Measurements from ENCODE around the gene PIGU. TPM values are rescaled to one million over a fixed set of nuclear protein-coding genes. Genes with fewer than 3 reads are reported as not detected.
A peak's percentile ranks its signal among the peaks of the same experiment; 100 is the strongest.

The PIGU gene
- total and polyA plus RNA-seq, 2 of the 13 experiments (the other 11 are each of a cell fraction or from before 2014, with no cell fraction given) = 45.5 to 231 TPM

DNA sequence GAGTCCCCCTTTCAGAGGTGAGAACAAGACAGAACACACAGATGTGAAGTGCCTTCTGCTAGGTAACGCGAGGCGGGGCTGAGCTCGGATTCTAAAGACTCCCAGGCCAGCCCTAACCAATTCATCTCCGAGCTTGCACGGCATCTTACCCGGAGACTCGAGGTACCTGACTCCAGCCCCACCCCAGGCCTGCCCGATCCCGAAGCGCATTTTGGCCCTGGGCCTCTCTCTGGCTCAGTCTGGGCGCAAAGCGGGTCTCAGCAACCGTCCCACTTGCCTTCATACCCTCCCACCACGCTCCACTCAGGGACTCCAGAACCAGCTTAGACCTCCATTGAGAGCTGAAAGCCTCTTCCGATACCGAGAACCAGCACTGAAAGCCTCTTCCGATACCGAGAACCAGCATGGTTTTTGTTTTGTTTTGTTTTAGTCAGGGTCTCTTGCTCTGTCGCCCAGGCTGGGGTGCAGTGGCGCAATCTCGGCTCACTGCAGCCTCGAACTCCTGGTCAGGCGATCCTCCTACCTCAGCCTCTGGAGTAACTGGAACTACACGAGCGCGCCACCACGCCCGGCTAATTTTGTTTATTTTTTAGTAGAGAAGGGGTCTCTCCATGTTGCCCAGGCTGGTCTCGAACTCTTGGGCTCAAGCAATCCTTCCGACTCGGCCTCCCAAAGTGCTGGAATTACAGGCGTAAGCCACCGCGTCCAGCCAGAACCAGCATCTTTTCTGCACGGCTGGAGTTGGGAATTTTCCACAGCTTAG is 161.2 kb downstream of the PIGU start (continued):
- TF ChIP-seq, protein P1, sequence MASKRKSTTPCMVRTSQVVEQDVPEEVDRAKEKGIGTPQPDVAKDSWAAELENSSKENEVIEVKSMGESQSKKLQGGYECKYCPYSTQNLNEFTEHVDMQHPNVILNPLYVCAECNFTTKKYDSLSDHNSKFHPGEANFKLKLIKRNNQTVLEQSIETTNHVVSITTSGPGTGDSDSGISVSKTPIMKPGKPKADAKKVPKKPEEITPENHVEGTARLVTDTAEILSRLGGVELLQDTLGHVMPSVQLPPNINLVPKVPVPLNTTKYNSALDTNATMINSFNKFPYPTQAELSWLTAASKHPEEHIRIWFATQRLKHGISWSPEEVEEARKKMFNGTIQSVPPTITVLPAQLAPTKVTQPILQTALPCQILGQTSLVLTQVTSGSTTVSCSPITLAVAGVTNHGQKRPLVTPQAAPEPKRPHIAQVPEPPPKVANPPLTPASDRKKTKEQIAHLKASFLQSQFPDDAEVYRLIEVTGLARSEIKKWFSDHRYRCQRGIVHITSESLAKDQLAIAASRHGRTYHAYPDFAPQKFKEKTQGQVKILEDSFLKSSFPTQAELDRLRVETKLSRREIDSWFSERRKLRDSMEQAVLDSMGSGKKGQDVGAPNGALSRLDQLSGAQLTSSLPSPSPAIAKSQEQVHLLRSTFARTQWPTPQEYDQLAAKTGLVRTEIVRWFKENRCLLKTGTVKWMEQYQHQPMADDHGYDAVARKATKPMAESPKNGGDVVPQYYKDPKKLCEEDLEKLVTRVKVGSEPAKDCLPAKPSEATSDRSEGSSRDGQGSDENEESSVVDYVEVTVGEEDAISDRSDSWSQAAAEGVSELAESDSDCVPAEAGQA (IDR thresholded peaks at IDR 0.05; ENCODE audit: low read depth) = no peak
- TF ChIP-seq, protein P1 (CRISPR knock-in tag; IDR thresholded peaks at IDR 0.05; ENCODE audit: borderline replicate concordance) = no peak; the same call in 1 of the 2 replicates
- TF ChIP-seq IKZF1 (IDR thresholded peaks at IDR 0.05) (no peak), TCF7L2 (IDR thresholded peaks at IDR 0.05; ENCODE audit: low read depth, low read length) (no peak), SP140L (CRISPR knock-in tag; IDR thresholded peaks at IDR 0.05; ENCODE audit: borderline replicate concordance) (no peak; the same call in 1 of the 2 replicates), RXRB (CRISPR knock-in tag; IDR thresholded peaks at IDR 0.05; ENCODE audit: borderline replicate concordance) (no peak), TCF7 (IDR thresholded peaks at IDR 0.05; ENCODE audit: low read depth) (no peak), ZNF652 (CRISPR knock-in tag; IDR thresholded peaks at IDR 0.05; ENCODE audit: borderline replicate concordance, low read depth) (no peak), BRCA1 (CRISPR knock-in tag; IDR thresholded peaks at IDR 0.05) (0 out of 2 replicates have a peak, but pooled peaks have one; percentile 10), ZNF101 (CRISPR knock-in tag; IDR thresholded peaks at IDR 0.05; ENCODE audit: borderline replicate concordance, low read depth) (no peak), ZBTB7B (CRISPR knock-in tag; IDR thresholded peaks at IDR 0.05) (no peak), SP4 (CRISPR knock-in tag; IDR thresholded peaks at IDR 0.05) (peak; percentile 53; the same call in 1 of the 2 replicates), ZNF572 (CRISPR knock-in tag; IDR thresholded peaks at IDR 0.05) (peak; percentile 88), MTA1 (CRISPR knock-in tag; IDR thresholded peaks at IDR 0.05; ENCODE audit: borderline replicate concordance) (no peak), ZFP41 (CRISPR knock-in tag; IDR thresholded peaks at IDR 0.05; ENCODE audit: borderline replicate concordance) (no peak), RXRA (CRISPR knock-in tag; IDR thresholded peaks at IDR 0.05) (no peak), PTBP1 (IDR thresholded peaks at IDR 0.05; ENCODE audit: low read depth, low read length, poor library complexity, severe bottlenecking) (no peak), NKX3-1 (CRISPR knock-in tag; IDR thresholded peaks at IDR 0.05) (peak; percentile 75), KDM2A (CRISPR knock-in tag; IDR thresholded peaks at IDR 0.05; ENCODE audit: borderline replicate concordance, low read depth) (peak; percentile 51)
- TF ChIP-seq, protein P2, sequence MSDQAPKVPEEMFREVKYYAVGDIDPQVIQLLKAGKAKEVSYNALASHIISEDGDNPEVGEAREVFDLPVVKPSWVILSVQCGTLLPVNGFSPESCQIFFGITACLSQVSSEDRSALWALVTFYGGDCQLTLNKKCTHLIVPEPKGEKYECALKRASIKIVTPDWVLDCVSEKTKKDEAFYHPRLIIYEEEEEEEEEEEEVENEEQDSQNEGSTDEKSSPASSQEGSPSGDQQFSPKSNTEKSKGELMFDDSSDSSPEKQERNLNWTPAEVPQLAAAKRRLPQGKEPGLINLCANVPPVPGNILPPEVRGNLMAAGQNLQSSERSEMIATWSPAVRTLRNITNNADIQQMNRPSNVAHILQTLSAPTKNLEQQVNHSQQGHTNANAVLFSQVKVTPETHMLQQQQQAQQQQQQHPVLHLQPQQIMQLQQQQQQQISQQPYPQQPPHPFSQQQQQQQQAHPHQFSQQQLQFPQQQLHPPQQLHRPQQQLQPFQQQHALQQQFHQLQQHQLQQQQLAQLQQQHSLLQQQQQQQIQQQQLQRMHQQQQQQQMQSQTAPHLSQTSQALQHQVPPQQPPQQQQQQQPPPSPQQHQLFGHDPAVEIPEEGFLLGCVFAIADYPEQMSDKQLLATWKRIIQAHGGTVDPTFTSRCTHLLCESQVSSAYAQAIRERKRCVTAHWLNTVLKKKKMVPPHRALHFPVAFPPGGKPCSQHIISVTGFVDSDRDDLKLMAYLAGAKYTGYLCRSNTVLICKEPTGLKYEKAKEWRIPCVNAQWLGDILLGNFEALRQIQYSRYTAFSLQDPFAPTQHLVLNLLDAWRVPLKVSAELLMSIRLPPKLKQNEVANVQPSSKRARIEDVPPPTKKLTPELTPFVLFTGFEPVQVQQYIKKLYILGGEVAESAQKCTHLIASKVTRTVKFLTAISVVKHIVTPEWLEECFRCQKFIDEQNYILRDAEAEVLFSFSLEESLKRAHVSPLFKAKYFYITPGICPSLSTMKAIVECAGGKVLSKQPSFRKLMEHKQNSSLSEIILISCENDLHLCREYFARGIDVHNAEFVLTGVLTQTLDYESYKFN (CRISPR knock-in tag; conservative IDR thresholded peaks at IDR 0.05) = no peak
- TF ChIP-seq, protein P3, sequence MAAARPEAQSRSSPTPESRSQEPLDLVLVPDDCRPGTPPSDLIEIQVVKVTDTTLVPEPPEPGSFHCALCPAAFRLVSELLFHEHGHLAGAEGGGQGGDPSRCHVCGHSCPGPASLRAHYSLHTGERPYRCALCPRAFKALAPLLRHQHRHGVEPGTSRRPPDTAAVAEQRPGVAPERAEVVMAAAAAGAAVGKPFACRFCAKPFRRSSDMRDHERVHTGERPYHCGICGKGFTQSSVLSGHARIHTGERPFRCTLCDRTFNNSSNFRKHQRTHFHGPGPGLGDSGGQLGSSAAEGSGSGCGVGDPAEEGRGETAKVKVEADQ (CRISPR knock-in tag; IDR thresholded peaks at IDR 0.05; ENCODE audit: borderline replicate concordance) = no peak; the same call in 1 of the 2 replicates
